NCI-H1930 (cell line): ENCODE data around the gene SFT2D2.

Source experiments
- DNase-seq, 2 experiments: peaks; one replicate each; lab custom pipeline; 2025; lab: John Stamatoyannopoulos, UW

SFT2D2 gene

GRCh38 chr1:168266644-168267186, 40.9 kb downstream of the SFT2D2 start:
- DNase-seq, result no peak

- DNase-seq, result no peak
These were observed 45.8 kb downstream of the SFT2D2 start for GRCh38 chr1:168271636-168272035.

- no peak for DNase-seq
These were observed 47.8 kb downstream of the SFT2D2 start for GRCh38 chr1:168273575-168273974.

- DNase-seq, result no peak
These were observed 53.4 kb downstream of the SFT2D2 start for GRCh38 chr1:168279253-168279652.

- DNase-seq, result no peak
These were observed 54.6 kb downstream of the SFT2D2 start, which contains the start of gene TBX19 for GRCh38 chr1:168280296-168280927. TBX19 (plus strand) TSS chr1:168280877; CDS start chr1:168281091, 214 bp downstream.

GRCh38 chr1:168281603-168282325, 56.0 kb downstream of the SFT2D2 start:
- DNase-seq, result no peak

- DNase-seq, result no peak
These were observed 59.7 kb downstream of the SFT2D2 start for GRCh38 chr1:168285521-168285790.

GRCh38 chr1:168285971-168286927, 60.4 kb downstream of the SFT2D2 start:
- no peak for DNase-seq

- DNase-seq, result no peak
These were observed 61.4 kb downstream of the SFT2D2 start for GRCh38 chr1:168287237-168287664.

- DNase-seq, result no peak
These were observed 62.7 kb downstream of the SFT2D2 start for GRCh38 chr1:168288311-168289052.

GRCh38 chr1:168291222-168291837, 65.5 kb downstream of the SFT2D2 start:
- no peak for DNase-seq

GRCh38 chr1:168293356-168293755, 67.6 kb downstream of the SFT2D2 start:
- no peak for DNase-seq

- DNase-seq, result no peak
These were observed 69.8 kb downstream of the SFT2D2 start for GRCh38 chr1:168295411-168296114.

- DNase-seq, result no peak
These were observed 71.4 kb downstream of the SFT2D2 start for GRCh38 chr1:168297019-168297730.

GRCh38 chr1:168298446-168298845, 72.6 kb downstream of the SFT2D2 start:
- no peak for DNase-seq

- DNase-seq, result no peak
These were observed 74.8 kb downstream of the SFT2D2 start for GRCh38 chr1:168300626-168301025.

GRCh38 chr1:168301664-168302320, 76.0 kb downstream of the SFT2D2 start:
- DNase-seq, result no peak
